GM12873 (cell line): Measurements from ENCODE around the gene GRB10.

Experiments
- CTCF ChIP-seq: IDR thresholded peaks from 2 replicates; pipeline ENCODE4 v1.5.1; 2012; ENCODE audit warnings: low read depth, mild to moderate bottlenecking, moderate library complexity, low read length, control low read depth; ENCODE audit not compliant: insufficient read depth; ENCODE audit errors: missing control alignments

Gene GRB10

GRCh38 chr7:50633414-50633710, 149.3 kb downstream of the GRB10 start:
- TF ChIP-seq CTCF, result no peak

- TF ChIP-seq CTCF, result peak; percentile 92
Observed at GRCh38 chr7:50632561-50633413, 149.9 kb downstream of the GRB10 start.

GRCh38 chr7:50631639-50632038, 151.1 kb downstream of the GRB10 start:
- TF ChIP-seq CTCF, result no peak

GRCh38 chr7:50631100-50631499, 151.6 kb downstream of the GRB10 start:
- no peak for TF ChIP-seq CTCF

GRCh38 chr7:50629238-50629901, 153.3 kb downstream of the GRB10 start:
- TF ChIP-seq CTCF, result no peak

- TF ChIP-seq CTCF, result no peak
Observed at GRCh38 chr7:50628434-50629084, 154.1 kb downstream of the GRB10 start.

- no peak for TF ChIP-seq CTCF
Observed at GRCh38 chr7:50627824-50628361, 154.8 kb downstream of the GRB10 start.
